Stimulated activated CD4-positive, alpha-beta T cell treated with anti-CD3 and anti-CD28 coated beads, Interleukin-15, amount 100 ng/mL, for 48 hours (primary cell): ENCODE results near the gene USP8.

ENCODE experiments used
- DNase-seq, 2 donors: peaks; one replicate each; pipeline ENCODE4 v3.0.0-alpha.2; 2020; ENCODE audit warnings: low read depth in 2 of 2

The USP8 gene

GRCh38 chr15:50542887-50543210 lies 118.6 kb downstream of the USP8 start:
- no peak for DNase-seq

- DNase-seq: no peak
These were observed 119.4 kb downstream of the USP8 start for GRCh38 chr15:50543556-50543955.

- no peak for DNase-seq
These were observed 120.2 kb downstream of the USP8 start for GRCh38 chr15:50544368-50544767.

GRCh38 chr15:50546566-50546965 lies 122.4 kb downstream of the USP8 start, which contains the start of gene USP50:
TSS of gene USP50 (minus strand) at chr15:50546666. CDS start at chr15:50546525, 141 bp downstream.
- DNase-seq: no peak

- DNase-seq: no peak
These were observed 125.1 kb downstream of the USP8 start for GRCh38 chr15:50549326-50549725.

- no peak for DNase-seq
These were observed 128.0 kb downstream of the USP8 start for GRCh38 chr15:50552238-50552637.

- DNase-seq: no peak
These were observed 132.6 kb downstream of the USP8 start for GRCh38 chr15:50556642-50557371.

- no peak for DNase-seq
These were observed 133.8 kb downstream of the USP8 start for GRCh38 chr15:50558012-50558411.

- DNase-seq: no peak
These were observed 138.8 kb downstream of the USP8 start for GRCh38 chr15:50562735-50563640.

- no peak for DNase-seq
These were observed 139.6 kb downstream of the USP8 start for GRCh38 chr15:50563756-50564155.
